Mesenchymal stem cell (in vitro differentiated cells and primary cell): ENCODE data around the gene SLCO3A1.
A peak's percentile ranks its signal among the peaks of the same experiment; 100 is the strongest.

ENCODE experiments used
- DNase-seq: peaks from one replicate; pipeline ENCODE4 v3.0.0-alpha.2; 2013
- H2AFZ ChIP-seq: one replicate; pipeline ENCODE4 v1.6.1; 2013; ENCODE audit warnings: low read depth, mild to moderate bottlenecking, control low read depth, inconsistent platforms, low read length, moderate library complexity
- H2AK5ac ChIP-seq: 2 replicates; pipeline ENCODE4 v1.6.1; 2013; ENCODE audit warnings: low read length, moderate library complexity, mild to moderate bottlenecking, inconsistent platforms; ENCODE audit not compliant: severe bottlenecking
- H2BK120ac ChIP-seq: one replicate; pipeline ENCODE4 v1.6.1; 2013; ENCODE audit warnings: low read depth, mild to moderate bottlenecking, inconsistent platforms, low read length, moderate library complexity
- H2BK12ac ChIP-seq, 2 experiments: one replicate each; pipeline ENCODE4 v1.6.1; 2013; ENCODE audit warnings: inconsistent platforms in 2 of 2, low read length in 2 of 2, mild to moderate bottlenecking in 2 of 2, moderate library complexity in 2 of 2, control low read depth in 1 of 2
- H2BK15ac ChIP-seq: one replicate; pipeline ENCODE4 v1.6.1; 2013; ENCODE audit warnings: mild to moderate bottlenecking, low read depth, inconsistent platforms; ENCODE audit not compliant: poor library complexity, severe bottlenecking
- H2BK5ac ChIP-seq: 2 replicates; pipeline ENCODE4 v1.6.1; 2013; ENCODE audit warnings: low read depth, mild to moderate bottlenecking, low read length, control low read depth, inconsistent platforms; ENCODE audit not compliant: poor library complexity, severe bottlenecking
- H3K14ac ChIP-seq, 2 experiments: one replicate each; pipeline ENCODE4 v1.6.1; 2013; ENCODE audit warnings: inconsistent platforms in 2 of 2, low read length in 2 of 2, control low read depth in 1 of 2, mild to moderate bottlenecking in 1 of 2, moderate library complexity in 1 of 2
- H3K18ac ChIP-seq, 2 experiments: one replicate each; pipeline ENCODE4 v1.6.1; 2013; ENCODE audit warnings: inconsistent platforms in 2 of 2, low read length in 2 of 2, control low read depth in 1 of 2, low read depth in 1 of 2, mild to moderate bottlenecking in 1 of 2
- H3K23ac ChIP-seq, 2 experiments: one replicate each; pipeline ENCODE4 v1.6.1; 2013; ENCODE audit warnings: inconsistent platforms in 2 of 2, low read length in 2 of 2, mild to moderate bottlenecking in 2 of 2, moderate library complexity in 2 of 2, control low read depth in 1 of 2
- H3K27ac ChIP-seq: 2 replicates; pipeline ENCODE4 v1.5.1; 2013; ENCODE audit warnings: mild to moderate bottlenecking, moderate library complexity, low read length, control low read depth, inconsistent platforms; ENCODE audit not compliant: poor library complexity, severe bottlenecking
- H3K27me3 ChIP-seq, 2 experiments: 2 replicates each; pipeline versions ENCODE4 v1.6.1 to v1.7.0; 2013; ENCODE audit warnings: low read length in 2 of 2, mild to moderate bottlenecking in 2 of 2, moderate library complexity in 2 of 2, control low read depth in 1 of 2, inconsistent platforms in 1 of 2; ENCODE audit not compliant: control insufficient read depth in 1 of 2, insufficient read depth in 1 of 2
- H3K36me3 ChIP-seq, 2 experiments: 2 replicates each; pipeline versions ENCODE4 v1.6.1 to v1.7.0; 2013; ENCODE audit warnings: low read length in 2 of 2, control low read depth in 1 of 2, inconsistent platforms in 1 of 2, low read depth in 1 of 2, mild to moderate bottlenecking in 1 of 2; ENCODE audit not compliant: insufficient read depth in 2 of 2, control insufficient read depth in 1 of 2
- H3K4ac ChIP-seq, 2 experiments: one replicate each; pipeline ENCODE4 v1.6.1; 2013; ENCODE audit warnings: inconsistent platforms in 2 of 2, low read length in 2 of 2, mild to moderate bottlenecking in 2 of 2, moderate library complexity in 2 of 2, control low read depth in 1 of 2, low read depth in 1 of 2
- H3K4me1 ChIP-seq: 2 replicates; pipeline ENCODE4 v1.6.1; 2013; ENCODE audit warnings: low read depth, low read length, control low read depth; ENCODE audit not compliant: control insufficient read depth, insufficient read depth
- H3K4me2 ChIP-seq: 2 replicates; pipeline ENCODE4 v1.6.1; 2013; ENCODE audit warnings: low read length, mild to moderate bottlenecking, inconsistent platforms; ENCODE audit not compliant: poor library complexity, severe bottlenecking
- H3K4me3 ChIP-seq, 2 experiments: 2 replicates each; pipeline versions ENCODE4 v1.5.1 to v1.7.0; 2013; ENCODE audit warnings: low read length in 2 of 2, mild to moderate bottlenecking in 2 of 2, control low read depth in 1 of 2, low read depth in 1 of 2; ENCODE audit not compliant: insufficient read depth in 1 of 2
- H3K79me1 ChIP-seq: replicated peaks from 2 replicates; pipeline ENCODE4 v1.6.1; 2013; ENCODE audit warnings: mild to moderate bottlenecking, control low read depth, low read length, inconsistent platforms; ENCODE audit not compliant: poor library complexity, severe bottlenecking
- H3K9ac ChIP-seq: 2 replicates; pipeline ENCODE4 v1.7.0; 2013; ENCODE audit warnings: mild to moderate bottlenecking, low read length, moderate library complexity
- H3K9me3 ChIP-seq: 2 replicates; pipeline ENCODE4 v1.7.0; 2013; ENCODE audit warnings: mild to moderate bottlenecking, low read length; ENCODE audit not compliant: control insufficient read depth
- H4K8ac ChIP-seq: one replicate; pipeline ENCODE4 v1.6.1; 2013; ENCODE audit warnings: inconsistent platforms, mild to moderate bottlenecking, low read length, moderate library complexity
- H4K91ac ChIP-seq: one replicate; pipeline ENCODE4 v1.6.1; 2013; ENCODE audit warnings: mild to moderate bottlenecking, low read length, inconsistent platforms
- WGBS: methylation state at CpG from one replicate; pipeline ENCODE4 v1.1.7; 2013; ENCODE audit warnings: mixed read lengths; 5-methylcytosine and 5-hydroxymethylcytosine counted together

The SLCO3A1 gene

DNA sequence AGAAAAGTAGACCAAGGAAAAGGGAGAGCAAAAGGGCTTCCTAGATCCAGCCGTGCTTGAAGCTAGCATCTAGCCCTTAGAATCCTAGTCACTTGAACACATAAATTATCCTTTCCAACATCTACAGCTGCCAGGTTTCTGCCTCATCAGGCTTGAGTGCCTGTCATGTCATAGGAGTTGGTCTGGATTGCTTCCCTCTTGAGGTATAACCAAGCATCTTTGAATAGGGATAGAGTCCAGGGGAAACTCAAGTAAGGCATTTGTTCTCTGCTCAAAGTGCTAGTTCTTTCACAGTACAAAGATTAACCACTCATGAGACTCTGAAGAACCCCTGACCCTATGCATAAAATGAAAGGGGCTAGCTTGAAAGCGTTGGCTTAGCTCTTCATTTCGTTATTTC lies 72.3 kb downstream of the SLCO3A1 start:
- H3K9ac ChIP-seq: no peak overlapping the region
- H3K79me1 ChIP-seq: no peaks in the 10 kb centered on the region
- H4K91ac ChIP-seq: no peak overlapping the region
- H3K9me3 ChIP-seq: no peaks in the 10 kb centered on the region
- H2AK5ac ChIP-seq: no peak overlapping the region
- no peak overlapping the region for H2BK5ac ChIP-seq
- no peak overlapping the region for H2AFZ ChIP-seq
- H2BK15ac ChIP-seq: no peak overlapping the region
- H3K4ac ChIP-seq: no peak overlapping the region
- H3K23ac ChIP-seq: no peak overlapping the region
- H2BK120ac ChIP-seq: no peak overlapping the region
- DNase-seq: no peak
- no peak overlapping the region for H3K27ac ChIP-seq
- no peaks in the 10 kb centered on the region for H3K27me3 ChIP-seq
- no peak overlapping the region for H2BK12ac ChIP-seq
- 75% methylated on average over 2 of the region's 3 CpGs for WGBS
- no peak overlapping the region for H4K8ac ChIP-seq
- H3K14ac ChIP-seq: no peak overlapping the region
- no peak overlapping the region for H3K4me3 ChIP-seq
- no peaks in the 10 kb centered on the region for H3K36me3 ChIP-seq
- H3K18ac ChIP-seq: no peak overlapping the region
- H3K4me2 ChIP-seq: no peak overlapping the region
- no peaks in the 10 kb centered on the region for H3K4me1 ChIP-seq

DNA sequence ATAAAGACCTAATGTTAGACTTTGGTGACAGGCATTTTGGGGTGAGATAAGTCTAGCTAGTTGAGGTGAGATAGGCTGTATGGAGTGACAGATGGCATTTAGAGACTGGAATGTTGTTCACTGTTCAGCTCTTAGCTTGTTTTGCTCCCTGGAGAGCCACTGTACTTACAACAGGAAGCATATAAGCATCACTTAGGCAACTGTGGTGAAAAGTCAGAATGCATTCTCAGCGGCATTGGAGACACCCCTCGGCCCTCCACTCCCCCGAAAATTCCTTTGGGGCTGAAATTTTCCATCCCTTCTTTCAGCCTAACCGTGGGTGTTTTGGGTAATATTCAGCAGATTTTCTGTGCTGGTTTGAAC lies 73.4 kb downstream of the SLCO3A1 start:
- no peak overlapping the region for H2BK120ac ChIP-seq
- H3K23ac ChIP-seq: no peak overlapping the region
- no peak overlapping the region for H2BK15ac ChIP-seq
- H3K9me3 ChIP-seq: no peaks in the 10 kb centered on the region
- WGBS: no CpG with 5 or more reads among the region's 4 CpGs
- no peak overlapping the region for H3K4ac ChIP-seq
- no peaks in the 10 kb centered on the region for H3K27me3 ChIP-seq
- no peaks in the 10 kb centered on the region for H3K4me1 ChIP-seq
- no peak overlapping the region for H3K27ac ChIP-seq
- H3K36me3 ChIP-seq: no peaks in the 10 kb centered on the region
- H4K91ac ChIP-seq: no peak overlapping the region
- no peak overlapping the region for H4K8ac ChIP-seq
- H3K14ac ChIP-seq: no peak overlapping the region
- DNase-seq: no peak
- H2BK12ac ChIP-seq: no peak overlapping the region
- H2BK5ac ChIP-seq: no peak overlapping the region
- H3K18ac ChIP-seq: no peak overlapping the region
- no peak overlapping the region for H2AFZ ChIP-seq
- no peak overlapping the region for H3K4me2 ChIP-seq
- H3K79me1 ChIP-seq: no peaks in the 10 kb centered on the region
- H2AK5ac ChIP-seq: no peak overlapping the region
- H3K9ac ChIP-seq: peak overlapping the region; percentile 34
- H3K4me3 ChIP-seq: peak overlapping the region in 1 of 2 experiments; percentile 6

GRCh38 chr15:91927585-91927984 lies 74.1 kb downstream of the SLCO3A1 start:
- Histone ChIP-seq H3K79me1 (no peaks in the 10 kb centered on the region), H3K9me3 (no peaks in the 10 kb centered on the region), H3K27ac (no peak overlapping the region), H2BK120ac (no peak overlapping the region), H3K36me3 (no peaks in the 10 kb centered on the region), H3K18ac (no peak overlapping the region), H3K14ac (no peak overlapping the region), H2AK5ac (no peak overlapping the region), H3K4me2 (no peak overlapping the region), H4K91ac (no peak overlapping the region), H3K23ac (no peak overlapping the region), H2BK15ac (no peak overlapping the region), H3K4me3 (no peak overlapping the region), H4K8ac (no peak overlapping the region), H2BK5ac (no peak overlapping the region), H2AFZ (no peak overlapping the region), H3K9ac (peak overlapping the region; percentile 34), H2BK12ac (no peak overlapping the region), H3K4ac (no peak overlapping the region), H3K4me1 (no peaks in the 10 kb centered on the region), H3K27me3 (no peaks in the 10 kb centered on the region)
- WGBS: 95% methylated on average over 3 of the region's 4 CpGs
- no peak for DNase-seq

DNA sequence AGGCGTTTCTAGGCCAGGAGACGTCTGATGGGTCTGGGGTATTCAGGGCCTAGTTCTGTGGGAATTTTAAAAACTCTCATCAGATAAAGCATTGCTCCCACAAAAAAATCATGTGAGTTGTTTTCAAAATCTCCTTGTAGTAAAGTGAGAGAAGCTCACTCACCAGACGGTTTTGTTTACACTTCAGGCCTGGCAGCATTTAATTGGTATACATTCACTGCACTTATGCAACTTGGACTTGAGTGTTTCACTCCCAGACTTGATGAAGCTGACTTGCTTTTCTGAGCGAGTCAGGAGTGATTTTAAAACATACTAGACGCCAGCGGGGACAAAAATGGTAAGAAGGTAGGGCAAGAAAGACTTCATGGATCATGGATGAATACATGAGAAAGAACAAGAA lies 75.2 kb downstream of the SLCO3A1 start:
- no peaks in the 10 kb centered on the region for H3K4me1 ChIP-seq
- H3K27ac ChIP-seq: no peak overlapping the region
- H2AFZ ChIP-seq: no peak overlapping the region
- no peaks in the 10 kb centered on the region for H3K36me3 ChIP-seq
- H3K27me3 ChIP-seq: no peaks in the 10 kb centered on the region
- no peak overlapping the region for H2AK5ac ChIP-seq
- no peak overlapping the region for H4K91ac ChIP-seq
- no peak overlapping the region for H4K8ac ChIP-seq
- no peak overlapping the region for H3K9ac ChIP-seq
- H3K14ac ChIP-seq: no peak overlapping the region
- H2BK120ac ChIP-seq: no peak overlapping the region
- WGBS: 60% methylated on average over 4 of the region's 6 CpGs
- H3K4me2 ChIP-seq: no peak overlapping the region
- DNase-seq: no peak
- H3K79me1 ChIP-seq: no peaks in the 10 kb centered on the region
- no peak overlapping the region for H2BK5ac ChIP-seq
- H3K9me3 ChIP-seq: no peaks in the 10 kb centered on the region
- no peak overlapping the region for H3K18ac ChIP-seq
- no peak overlapping the region for H3K4me3 ChIP-seq
- H2BK12ac ChIP-seq: no peak overlapping the region
- H2BK15ac ChIP-seq: no peak overlapping the region
- no peak overlapping the region for H3K4ac ChIP-seq
- no peak overlapping the region for H3K23ac ChIP-seq
